ENCODE data around the gene BGLAP.

DNA sequence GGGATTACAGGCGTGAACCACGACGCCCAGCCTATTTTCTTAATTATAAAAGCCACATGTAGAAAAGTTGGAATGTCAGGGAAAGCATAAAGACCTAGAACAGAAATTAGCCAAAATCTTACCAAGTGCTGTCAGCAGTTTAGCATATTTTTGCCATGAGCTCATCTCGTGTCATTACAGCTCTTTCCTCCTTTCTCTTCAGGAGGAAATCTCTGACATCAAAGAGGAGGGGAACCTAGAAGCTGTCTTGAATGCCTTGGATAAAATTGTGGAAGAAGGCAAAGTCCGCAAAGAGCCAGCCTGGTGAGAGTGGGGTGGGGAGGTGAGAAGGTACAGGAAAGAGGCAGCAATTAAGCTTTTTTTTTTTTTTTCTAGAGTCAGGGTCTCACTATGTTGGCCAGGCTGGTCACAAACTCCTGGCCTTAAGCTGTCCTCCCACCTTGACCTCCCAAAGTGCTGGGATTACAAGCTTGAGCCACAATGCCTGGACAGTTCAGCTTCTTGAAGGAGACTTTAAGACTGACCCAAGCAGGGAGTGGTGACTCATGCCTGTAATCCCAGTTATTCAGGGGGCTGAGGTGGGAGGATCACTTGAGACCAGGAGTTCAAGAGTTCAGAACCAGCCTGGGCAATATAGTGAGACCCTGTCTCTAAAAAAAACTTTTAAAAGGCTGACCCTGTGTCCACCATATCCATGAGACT, 8.4 kb upstream of the BGLAP start:
- TF ChIP-seq GATA2 (IDR thresholded peaks at IDR 0.05; ENCODE audit: low read depth, low read length) (no peak), GATA3 (IDR thresholded peaks at IDR 0.05; ENCODE audit: low read depth, low read length) (no peak)

All from SH-SY5Y (cell line).